ENCODE data around the gene GPBP1L1. TPM values are rescaled to one million over a fixed set of nuclear protein-coding genes. Genes with fewer than 3 reads are reported as not detected.

Gene GPBP1L1
- total RNA-seq, 2 experiments from 2014 or later = 106 TPM

- Mint-ChIP-seq H3K27me3 (no peaks in the 10 kb centered on the region), H3K4me1 (ENCODE audit: low read depth) (peaks cover 30% of the 10 kb centered on the region), H3K36me3 (peaks cover 42% of the 10 kb centered on the region), H3K27ac (no peak overlapping the region), H3K9me3 (no peaks in the 10 kb centered on the region), H3K4me3 (no peak overlapping the region)
- ChIA-PET CTCF (interaction anchor here (0.9 kb wide), 1 partner anchor 566 kb away, joined by 3 read pairs; no protein-coding TSS in a partner anchor), POLR2A (no interaction called here)
- intact Hi-C loops (cut with micrococcal nuclease) = no loop called here
- DNase-seq = no peak
These were observed 28.2 kb downstream of the GPBP1L1 start for GRCh38 chr1:45658171-45658570.

- peaks cover 22% of the 10 kb centered on the region for H3K4me1 Mint-ChIP-seq (ENCODE audit: low read depth)
- POLR2A ChIA-PET = interaction anchor here (1.1 to 2.1 kb wide), 2 partner anchors 30 to 135 kb away, joined by 7 to 16 read pairs; partner anchors contain the start of genes GPBP1L1 and PRDX1
- H3K27me3 Mint-ChIP-seq = no peaks in the 10 kb centered on the region
- CTCF ChIA-PET = interaction anchor here (2.0 kb wide), 1 partner anchor 29 kb away, joined by 13 read pairs; the partner anchor contains the start of gene GPBP1L1
- H3K36me3 Mint-ChIP-seq = peaks cover 48% of the 10 kb centered on the region
- H3K27ac Mint-ChIP-seq = no peak overlapping the region
- no peak for DNase-seq
- H3K9me3 Mint-ChIP-seq = no peaks in the 10 kb centered on the region
- intact Hi-C loops (cut with micrococcal nuclease) = no loop called here
- no peak overlapping the region for H3K4me3 Mint-ChIP-seq
These were observed 29.6 kb downstream of the GPBP1L1 start for GRCh38 chr1:45656573-45657226.

- peak overlapping the region; percentile 20 for H3K4me3 Mint-ChIP-seq
- no peaks in the 10 kb centered on the region for H3K9me3 Mint-ChIP-seq
- intact Hi-C loops (cut with micrococcal nuclease) = loop anchor here (1.0 to 5.0 kb wide), 2 partner anchors 32 to 42 kb away; partner anchors contain the start of gene GPBP1L1
- peaks cover 22% of the 10 kb centered on the region for H3K4me1 Mint-ChIP-seq (ENCODE audit: low read depth)
- H3K27me3 Mint-ChIP-seq = no peaks in the 10 kb centered on the region
- peak; percentile 34 for DNase-seq
- peaks cover 46% of the 10 kb centered on the region for H3K36me3 Mint-ChIP-seq
- CTCF ChIA-PET = interaction anchor here (0.6 to 2.0 kb wide), 5 partner anchors 23 to 110 kb away, joined by 3 to 13 read pairs (median 3); partner anchors contain the start of gene GPBP1L1
- H3K27ac Mint-ChIP-seq = peak overlapping the region; percentile 61
- POLR2A ChIA-PET = interaction anchor here (0.6 to 2.1 kb wide), 5 partner anchors 25 to 133 kb away, joined by 3 to 16 read pairs (median 4); partner anchors contain the start of genes GPBP1L1, PRDX1 and TMEM69
These were observed 31.6 kb downstream of the GPBP1L1 start for GRCh38 chr1:45654540-45655280.

- ChIA-PET CTCF (no interaction called here), POLR2A (no interaction called here)
- Mint-ChIP-seq H3K36me3 (peaks cover 14% of the 10 kb centered on the region), H3K27me3 (no peaks in the 10 kb centered on the region), H3K27ac (no peak overlapping the region), H3K9me3 (no peaks in the 10 kb centered on the region), H3K4me1 (ENCODE audit: low read depth) (peaks cover 3% of the 10 kb centered on the region), H3K4me3 (no peak overlapping the region)
- DNase-seq = no peak
- intact Hi-C loops (cut with micrococcal nuclease) = no loop called here
These were observed 38.9 kb downstream of the GPBP1L1 start for GRCh38 chr1:45647248-45648021.

GRCh38 chr1:45644661-45645060, 41.7 kb downstream of the GPBP1L1 start:
- no peak overlapping the region for H3K27ac Mint-ChIP-seq

GRCh38 chr1:45643978-45644377, 42.4 kb downstream of the GPBP1L1 start:
- POLR2A ChIA-PET = no interaction called here
- DNase-seq = no peak
- Mint-ChIP-seq H3K36me3 (peaks cover 22% of the 10 kb centered on the region), H3K4me3 (no peak overlapping the region), H3K9me3 (no peaks in the 10 kb centered on the region), H3K4me1 (ENCODE audit: low read depth) (peaks cover 3% of the 10 kb centered on the region), H3K27ac (peak overlapping the region; percentile 18), H3K27me3 (no peaks in the 10 kb centered on the region)
- intact Hi-C loops (cut with micrococcal nuclease) = no loop called here
- CTCF ChIA-PET = interaction anchor here (1.0 to 2.1 kb wide), 2 partner anchors 42 to 580 kb away, joined by 3 to 6 read pairs; partner anchors contain the start of gene GPBP1L1

More at GRCh38 chr1:45644661-45645060, 41.7 kb downstream of the GPBP1L1 start:
- CTCF ChIA-PET = interaction anchor here (2.1 kb wide), 1 partner anchor 579 kb away, joined by 6 read pairs; no protein-coding TSS in a partner anchor
- H3K36me3 Mint-ChIP-seq = peaks cover 22% of the 10 kb centered on the region
- H3K9me3 Mint-ChIP-seq = no peaks in the 10 kb centered on the region
- H3K4me1 Mint-ChIP-seq (ENCODE audit: low read depth) = peaks cover 3% of the 10 kb centered on the region
- DNase-seq = no peak
- no peak overlapping the region for H3K4me3 Mint-ChIP-seq
- POLR2A ChIA-PET = no interaction called here
- no peaks in the 10 kb centered on the region for H3K27me3 Mint-ChIP-seq
- intact Hi-C loops (cut with micrococcal nuclease) = no loop called here

GRCh38 chr1:45643321-45643720, 43.0 kb downstream of the GPBP1L1 start:
- H3K4me3 Mint-ChIP-seq = no peak overlapping the region
- no peaks in the 10 kb centered on the region for H3K9me3 Mint-ChIP-seq
- intact Hi-C loops (cut with micrococcal nuclease) = no loop called here
- H3K36me3 Mint-ChIP-seq = peaks cover 22% of the 10 kb centered on the region
- no peak overlapping the region for H3K27ac Mint-ChIP-seq
- H3K27me3 Mint-ChIP-seq = no peaks in the 10 kb centered on the region
- CTCF ChIA-PET = interaction anchor here (1.0 to 2.1 kb wide), 2 partner anchors 43 to 581 kb away, joined by 3 to 6 read pairs; partner anchors contain the start of gene GPBP1L1
- POLR2A ChIA-PET = no interaction called here
- DNase-seq = no peak
- H3K4me1 Mint-ChIP-seq (ENCODE audit: low read depth) = peaks cover 3% of the 10 kb centered on the region

GRCh38 chr1:45640293-45640692, 46.0 kb downstream of the GPBP1L1 start:
- no peak overlapping the region for H3K27ac Mint-ChIP-seq
- CTCF ChIA-PET = no interaction called here

GRCh38 chr1:45635211-45635610, 51.1 kb downstream of the GPBP1L1 start:
- H3K9me3 Mint-ChIP-seq = no peaks in the 10 kb centered on the region
- H3K4me1 Mint-ChIP-seq (ENCODE audit: low read depth) = no peaks in the 10 kb centered on the region
- H3K36me3 Mint-ChIP-seq = peaks cover 23% of the 10 kb centered on the region
- intact Hi-C loops (cut with micrococcal nuclease) = no loop called here
- ChIA-PET POLR2A (no interaction called here), CTCF (no interaction called here)
- no peak overlapping the region for H3K4me3 Mint-ChIP-seq
- H3K27ac Mint-ChIP-seq = no peak overlapping the region
- no peak for DNase-seq
- H3K27me3 Mint-ChIP-seq = no peaks in the 10 kb centered on the region

More at GRCh38 chr1:45640293-45640692, 46.0 kb downstream of the GPBP1L1 start:
- intact Hi-C loops (cut with micrococcal nuclease) = no loop called here
- DNase-seq = no peak
- no peaks in the 10 kb centered on the region for H3K4me1 Mint-ChIP-seq (ENCODE audit: low read depth)
- no peaks in the 10 kb centered on the region for H3K9me3 Mint-ChIP-seq
- peaks cover 18% of the 10 kb centered on the region for H3K36me3 Mint-ChIP-seq
- H3K27me3 Mint-ChIP-seq = no peaks in the 10 kb centered on the region
- H3K4me3 Mint-ChIP-seq = no peak overlapping the region
- POLR2A ChIA-PET = no interaction called here

GRCh38 chr1:45630429-45630828, 55.9 kb downstream of the GPBP1L1 start:
- POLR2A ChIA-PET = no interaction called here
- CTCF ChIA-PET = no interaction called here
- Mint-ChIP-seq H3K36me3 (peaks cover 39% of the 10 kb centered on the region), H3K27ac (peak overlapping the region; percentile 51), H3K4me3 (no peak overlapping the region), H3K27me3 (no peaks in the 10 kb centered on the region), H3K4me1 (ENCODE audit: low read depth) (no peaks in the 10 kb centered on the region), H3K9me3 (no peaks in the 10 kb centered on the region)
- intact Hi-C loops (cut with micrococcal nuclease) = no loop called here
- no peak for DNase-seq

GRCh38 chr1:45629035-45629434, 57.3 kb downstream of the GPBP1L1 start:
- Mint-ChIP-seq H3K4me3 (no peak overlapping the region), H3K9me3 (no peaks in the 10 kb centered on the region), H3K4me1 (ENCODE audit: low read depth) (no peaks in the 10 kb centered on the region), H3K27ac (no peak overlapping the region), H3K27me3 (no peaks in the 10 kb centered on the region), H3K36me3 (peaks cover 41% of the 10 kb centered on the region)
- POLR2A ChIA-PET = no interaction called here
- intact Hi-C loops (cut with micrococcal nuclease) = no loop called here
- CTCF ChIA-PET = interaction anchor here (0.6 kb wide), 2 partner anchors 25 to 30 kb away, joined by 3 read pairs; no protein-coding TSS in a partner anchor
- DNase-seq = no peak

- H3K4me1 Mint-ChIP-seq (ENCODE audit: low read depth) = no peaks in the 10 kb centered on the region
- CTCF ChIA-PET = no interaction called here
- intact Hi-C loops (cut with micrococcal nuclease) = no loop called here
- H3K36me3 Mint-ChIP-seq = peaks cover 26% of the 10 kb centered on the region
- H3K27ac Mint-ChIP-seq = peak within 1 kb of the TSS; percentile 13
- H3K9me3 Mint-ChIP-seq = no peaks in the 10 kb centered on the region
- POLR2A ChIA-PET = interaction anchor here (1.1 kb wide), 1 partner anchor 14 kb away, joined by 3 read pairs; no protein-coding TSS in a partner anchor
- no peak within 1 kb of the TSS for H3K4me3 Mint-ChIP-seq
- no peak for DNase-seq
- no peaks in the 10 kb centered on the region for H3K27me3 Mint-ChIP-seq
These were observed 62.4 kb downstream of the GPBP1L1 start, which contains the start of gene CCDC17 for GRCh38 chr1:45623972-45624371. TSS of gene CCDC17 (minus strand) at chr1:45624054. CDS start at chr1:45623909, 145 bp downstream.

Measured in activated CD4-positive, alpha-beta memory T cell treated with anti-CD3 and anti-CD28 coated beads for 36 hours (primary cell).